GM12878 (cell line): Measurements from ENCODE around the gene FTH1. TPM values are rescaled to one million over a fixed set of nuclear protein-coding genes. Genes with fewer than 3 reads are reported as not detected.

Experiments
- BACH1 ChIP-seq: fragments of 450-650 bp; IDR thresholded peaks from 2 replicates; pipeline ENCODE4 v1.6.1; 2017; ENCODE audit warnings: mild to moderate bottlenecking, borderline replicate concordance
- BMI1 ChIP-seq: fragments of 450-650 bp; IDR thresholded peaks from 2 replicates; pipeline ENCODE4 v1.6.1; 2016; ENCODE audit warnings: mild to moderate bottlenecking, moderate library complexity, borderline replicate concordance
- CHD2 ChIP-seq: IDR thresholded peaks from 2 replicates; pipeline ENCODE4 v1.6.1; 2011; ENCODE audit warnings: low read depth, low read length, improper control_type of control experiment, borderline replicate concordance
- HDAC2 ChIP-seq: fragments of 200-600 bp; sonication (generic); IDR thresholded peaks from 2 replicates; pipeline ENCODE4 v1.6.1; 2017
- HDAC6 ChIP-seq: fragments of 200-600 bp; sonication (generic); IDR thresholded peaks from one replicate; pipeline ENCODE4 v1.8.0; 2017; ENCODE audit warnings: antibody characterized with exemption; ENCODE audit not compliant: unreplicated experiment
- IKZF2 ChIP-seq, 2 experiments: fragments of 450-650 bp; IDR thresholded peaks; 2 replicates each; pipeline ENCODE4 v1.6.1; 2017; ENCODE audit warnings: mild to moderate bottlenecking in 2 of 2, moderate library complexity in 2 of 2
- IRF4 ChIP-seq: IDR thresholded peaks from 2 replicates; pipeline ENCODE4 v1.6.1; 2011; ENCODE audit warnings: low read depth, low read length
- IRF5 ChIP-seq: fragments of 450-650 bp; IDR thresholded peaks from 2 replicates; pipeline ENCODE4 v1.6.1; 2017; ENCODE audit warnings: borderline replicate concordance
- KDM1A ChIP-seq: fragments of 200-600 bp; sonication (generic); IDR thresholded peaks from 2 replicates; pipeline ENCODE4 v1.6.1; 2016; ENCODE audit warnings: borderline replicate concordance
- NR2C1 ChIP-seq: fragments of 450-650 bp; IDR thresholded peaks from 2 replicates; pipeline ENCODE4 v1.6.1; 2017; ENCODE audit warnings: antibody characterized with exemption, mild to moderate bottlenecking, moderate library complexity
- NR2F1 ChIP-seq: fragments of 450-650 bp; conservative IDR thresholded peaks from 2 replicates; pipeline ENCODE4 v1.6.1; 2017; ENCODE audit warnings: mild to moderate bottlenecking
- RELA ChIP-seq: fragments of 450-650 bp; IDR thresholded peaks from 2 replicates; pipeline ENCODE4 v1.8.0; 2014; ENCODE audit warnings: borderline replicate concordance; ENCODE audit not compliant: partially characterized antibody
- REST ChIP-seq: IDR thresholded peaks from 2 replicates; pipeline ENCODE4 v1.6.1; 2012; ENCODE audit warnings: mild to moderate bottlenecking, low read depth, low read length
- SIN3A ChIP-seq: IDR thresholded peaks from 2 replicates; pipeline ENCODE4 v1.6.1; 2012; ENCODE audit warnings: low read depth, low read length, improper control_type of control experiment
- SMAD1 ChIP-seq: fragments of 450-650 bp; IDR thresholded peaks from 2 replicates; pipeline ENCODE4 v1.6.1; 2018; ENCODE audit warnings: mild to moderate bottlenecking, low read depth; ENCODE audit not compliant: partially characterized antibody
- SRF ChIP-seq, 2 experiments: IDR thresholded peaks; 2 replicates each; pipeline ENCODE4 v1.6.1; 2011; ENCODE audit warnings: low read depth in 2 of 2, low read length in 2 of 2, mild to moderate bottlenecking in 1 of 2, moderate library complexity in 1 of 2
- TCF7 ChIP-seq: IDR thresholded peaks from 2 replicates; pipeline ENCODE4 v1.6.1; 2014; ENCODE audit warnings: antibody characterized with exemption, borderline replicate concordance
- USF2 ChIP-seq: IDR thresholded peaks from 2 replicates; pipeline ENCODE4 v1.6.1; 2011; ENCODE audit warnings: low read depth, low read length, improper control_type of control experiment, borderline replicate concordance
- ZNF207 ChIP-seq: fragments of 450-650 bp; IDR thresholded peaks from 2 replicates; pipeline ENCODE4 v1.6.1; 2014; ENCODE audit warnings: antibody characterized with exemption, mild to moderate bottlenecking, borderline replicate concordance
- ZNF274 ChIP-seq: IDR thresholded peaks from one replicate; pipeline ENCODE4 v1.8.0; 2011; ENCODE audit not compliant: insufficient read length, insufficient read depth
- ZNF384 ChIP-seq: IDR thresholded peaks from 2 replicates; pipeline ENCODE4 v1.6.1; 2012; ENCODE audit warnings: low read depth, mild to moderate bottlenecking, low read length, improper control_type of control experiment, borderline replicate concordance
- polyA plus RNA-seq, 11 experiments: library from polyadenylated mRNA; depleted of rRNA in 4 of 11; unstranded in 6 of 11; stranded (reverse) in 5 of 11; fragments of >200 nt; fragmentation: Nextera tagmentation in 4 of 11; fragmentation: Illumina TruSeq in 1 of 11; extraction: Ambion mirVana in 4 of 11; extraction: Trizol in 1 of 11; gene quantifications; 1 replicate in 1 of 11; 2 replicates in 10 of 11; pipeline versions ENCODE4 v1.2.1 to v1.2.3, GENCODE V29; 2011 to 2016; ENCODE audit warnings: inconsistent platforms in 2 of 11, missing spikeins in 2 of 11, low read depth in 1 of 11
- total RNA-seq, 4 experiments: library from RNA; depleted of rRNA in 3 of 4; stranded (reverse); fragments of >200 nt in 3 of 4; fragmentation: Illumina TruSeq in 1 of 4; extraction: Trizol in 1 of 4; gene quantifications; 2 replicates each; pipeline versions ENCODE4 v1.2.1 to v1.2.3, GENCODE V29; 2013 to 2021
- TF ChIP-seq, protein P1 (sequence below), 3 experiments: IDR thresholded peaks in 2 of 3; conservative IDR thresholded peaks in 1 of 3; 2 replicates each; pipeline ENCODE4 v1.5.1; 2011; ENCODE audit warnings: low read depth in 3 of 3, low read length in 3 of 3, mild to moderate bottlenecking in 3 of 3, control low read depth in 2 of 3, moderate library complexity in 2 of 3, inconsistent platforms in 1 of 3, mixed read lengths in 1 of 3; ENCODE audit not compliant: control insufficient read depth in 2 of 3, insufficient read depth in 1 of 3; ENCODE audit errors: extremely low read depth in 1 of 3

Gene FTH1
- total and polyA plus RNA-seq, 10 of the 15 experiments (the other 5 are each of a cell fraction or from before 2014, with no cell fraction given): 289 to 4,154 (median 960) TPM

DNA sequence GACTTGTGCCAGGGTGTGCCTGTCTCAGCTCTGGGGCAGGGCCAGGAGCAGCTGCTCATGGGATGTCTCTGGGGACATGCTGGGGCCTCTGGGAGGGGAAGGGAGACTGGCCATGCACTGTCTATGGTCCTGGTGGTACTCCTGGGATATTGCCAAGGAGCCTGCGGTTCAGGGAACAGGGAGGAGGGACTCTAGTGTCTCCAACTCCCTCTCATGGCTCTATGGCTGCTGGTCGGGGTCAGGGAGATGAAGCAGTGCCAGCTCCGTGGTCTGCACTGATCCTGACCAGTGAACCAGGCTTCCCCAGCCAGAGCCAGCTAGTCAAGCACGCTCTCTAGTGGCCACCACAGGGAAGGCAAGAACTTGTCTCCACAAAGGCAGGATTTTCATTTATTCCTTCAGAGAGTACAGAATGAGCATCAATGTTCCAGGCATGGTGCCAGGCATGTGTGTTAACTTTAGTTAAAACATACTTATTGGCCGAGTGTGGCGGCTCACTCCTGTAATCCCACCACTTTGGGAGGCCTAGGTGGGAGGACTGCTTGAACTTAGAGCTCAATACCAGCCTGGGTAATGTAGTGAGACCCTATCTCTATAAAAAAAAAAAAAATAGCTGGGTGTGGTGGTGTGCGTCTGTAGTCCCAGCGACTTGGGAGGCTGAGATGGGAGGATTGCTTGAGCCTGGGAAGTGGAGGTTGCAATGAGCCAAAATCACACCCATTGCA is 19.8 kb downstream of the FTH1 start (continued):
- TF ChIP-seq IRF5 (no peak), ZNF274 (no peak), ZNF384 (no peak), RELA (peak; percentile 26), NR2F1 (no peak), REST (no peak), SMAD1 (no peak), KDM1A (no peak), BACH1 (no peak), USF2 (no peak), TCF7 (no peak), HDAC2 (no peak), IRF4 (no peak), CHD2 (no peak), HDAC6 (no peak), IKZF2 (IDR thresholded peaks at IDR 0.05) (no peak), SIN3A (no peak), SRF (IDR thresholded peaks at IDR 0.05; ENCODE audit: low read depth in 2 of 2, low read length in 2 of 2) (no peak), ZNF207 (no peak), BMI1 (no peak), NR2C1 (no peak)
- TF ChIP-seq, protein P1, sequence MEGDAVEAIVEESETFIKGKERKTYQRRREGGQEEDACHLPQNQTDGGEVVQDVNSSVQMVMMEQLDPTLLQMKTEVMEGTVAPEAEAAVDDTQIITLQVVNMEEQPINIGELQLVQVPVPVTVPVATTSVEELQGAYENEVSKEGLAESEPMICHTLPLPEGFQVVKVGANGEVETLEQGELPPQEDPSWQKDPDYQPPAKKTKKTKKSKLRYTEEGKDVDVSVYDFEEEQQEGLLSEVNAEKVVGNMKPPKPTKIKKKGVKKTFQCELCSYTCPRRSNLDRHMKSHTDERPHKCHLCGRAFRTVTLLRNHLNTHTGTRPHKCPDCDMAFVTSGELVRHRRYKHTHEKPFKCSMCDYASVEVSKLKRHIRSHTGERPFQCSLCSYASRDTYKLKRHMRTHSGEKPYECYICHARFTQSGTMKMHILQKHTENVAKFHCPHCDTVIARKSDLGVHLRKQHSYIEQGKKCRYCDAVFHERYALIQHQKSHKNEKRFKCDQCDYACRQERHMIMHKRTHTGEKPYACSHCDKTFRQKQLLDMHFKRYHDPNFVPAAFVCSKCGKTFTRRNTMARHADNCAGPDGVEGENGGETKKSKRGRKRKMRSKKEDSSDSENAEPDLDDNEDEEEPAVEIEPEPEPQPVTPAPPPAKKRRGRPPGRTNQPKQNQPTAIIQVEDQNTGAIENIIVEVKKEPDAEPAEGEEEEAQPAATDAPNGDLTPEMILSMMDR (IDR thresholded peaks at IDR 0.05 in 2 of 3, conservative IDR thresholded peaks at IDR 0.05 in 1 of 3; ENCODE audit: control insufficient read depth in 2 of 3, extremely low read depth in 1 of 3, insufficient read depth in 1 of 3, low read depth in 3 of 3, low read length in 3 of 3): peak; percentile 94 to 98 (median 96)
